Trophoblast cell (in vitro differentiated cells and primary cell): ENCODE results near the gene TSPO.

Experiments used
- DNase-seq, 2 donors: peaks; one replicate each; pipeline ENCODE4 v3.0.0-alpha.2; 2016
- H2AFZ ChIP-seq: 2 replicates; pipeline ENCODE4 v1.6.1; 2013; ENCODE audit warnings: low read length, moderate library complexity, mild to moderate bottlenecking; ENCODE audit not compliant: insufficient read depth, poor library complexity
- H2AK5ac ChIP-seq: 2 replicates; pipeline ENCODE4 v1.6.1; 2013; ENCODE audit warnings: mild to moderate bottlenecking, low read length
- H2BK120ac ChIP-seq: 2 replicates; pipeline ENCODE4 v1.6.1; 2013; ENCODE audit warnings: low read length, mild to moderate bottlenecking, moderate library complexity; ENCODE audit not compliant: insufficient read depth, poor library complexity
- H2BK12ac ChIP-seq: 2 replicates; pipeline ENCODE4 v1.6.1; 2013; ENCODE audit warnings: mild to moderate bottlenecking, low read length, moderate library complexity
- H2BK5ac ChIP-seq: 2 replicates; pipeline ENCODE4 v1.6.1; 2013; ENCODE audit warnings: low read length, low read depth, moderate library complexity, mild to moderate bottlenecking; ENCODE audit not compliant: poor library complexity
- H3K14ac ChIP-seq: 2 replicates; pipeline ENCODE4 v1.6.1; 2013; ENCODE audit warnings: mild to moderate bottlenecking, low read length
- H3K18ac ChIP-seq: 2 replicates; pipeline ENCODE4 v1.6.1; 2013; ENCODE audit warnings: mild to moderate bottlenecking, low read length
- H3K23ac ChIP-seq: 2 replicates; pipeline ENCODE4 v1.6.1; 2013; ENCODE audit warnings: low read length
- H3K27ac ChIP-seq: 2 replicates; pipeline ENCODE4 v1.5.1; 2013; ENCODE audit warnings: low read depth, mild to moderate bottlenecking, inconsistent platforms, low read length, moderate library complexity
- H3K27me3 ChIP-seq: 2 replicates; pipeline ENCODE4 v1.6.1; 2013; ENCODE audit warnings: inconsistent platforms, mild to moderate bottlenecking, low read length, moderate library complexity; ENCODE audit not compliant: insufficient read depth
- H3K36me3 ChIP-seq, 2 experiments: 1 replicate in 1 of 2; 2 replicates in 1 of 2; pipeline ENCODE4 v1.6.1; 2013; ENCODE audit warnings: low read length in 2 of 2, mild to moderate bottlenecking in 2 of 2, moderate library complexity in 1 of 2; ENCODE audit not compliant: insufficient read depth in 2 of 2, control insufficient read depth in 1 of 2
- H3K4ac ChIP-seq: 2 replicates; pipeline ENCODE4 v1.6.1; 2013; ENCODE audit warnings: low read depth, mild to moderate bottlenecking, low read length, moderate library complexity
- H3K4me1 ChIP-seq, 2 experiments: 1 replicate in 1 of 2; 2 replicates in 1 of 2; pipeline ENCODE4 v1.6.1; 2013; ENCODE audit warnings: low read length in 2 of 2, mild to moderate bottlenecking in 2 of 2, moderate library complexity in 1 of 2; ENCODE audit not compliant: insufficient read depth in 2 of 2, control insufficient read depth in 1 of 2
- H3K4me2 ChIP-seq: 2 replicates; pipeline ENCODE4 v1.6.1; 2013; ENCODE audit warnings: inconsistent platforms, mild to moderate bottlenecking, low read length, moderate library complexity
- H3K4me3 ChIP-seq: 2 replicates; pipeline ENCODE4 v1.5.1; 2013; ENCODE audit warnings: mild to moderate bottlenecking, low read depth, low read length, inconsistent platforms
- H3K79me1 ChIP-seq: one replicate; pipeline ENCODE4 v1.6.1; 2013; ENCODE audit warnings: low read length
- H3K79me2 ChIP-seq: 2 replicates; pipeline ENCODE4 v1.6.1; 2013; ENCODE audit warnings: low read length, mild to moderate bottlenecking; ENCODE audit not compliant: control insufficient read depth, insufficient read depth, poor library complexity
- H3K9ac ChIP-seq: 2 replicates; pipeline ENCODE4 v1.6.1; 2013; ENCODE audit warnings: mild to moderate bottlenecking, low read length
- H3K9me3 ChIP-seq: 2 replicates; pipeline ENCODE4 v1.6.1; 2013; ENCODE audit warnings: low read depth, mild to moderate bottlenecking, control low read depth, inconsistent platforms, low read length; ENCODE audit not compliant: insufficient read depth
- H4K12ac ChIP-seq: 2 replicates; pipeline ENCODE4 v1.6.1; 2013; ENCODE audit warnings: low read depth, mild to moderate bottlenecking, low read length, moderate library complexity
- H4K8ac ChIP-seq: 2 replicates; pipeline ENCODE4 v1.6.1; 2013; ENCODE audit warnings: low read depth, mild to moderate bottlenecking, low read length, moderate library complexity
- H4K91ac ChIP-seq: one replicate; pipeline ENCODE4 v1.6.1; 2013; ENCODE audit warnings: low read depth, mild to moderate bottlenecking, low read length, moderate library complexity
- WGBS: extraction: QIAGEN DNeasy Blood & Tissue Kit; methylation state at CpG from one replicate; pipeline ENCODE4 v1.1.7; 2013; ENCODE audit warnings: missing lambda C conversion rate; ENCODE audit not compliant: insufficient read length, insufficient coverage; ENCODE audit errors: extremely low coverage; 5-methylcytosine and 5-hydroxymethylcytosine counted together

TSPO gene

DNA sequence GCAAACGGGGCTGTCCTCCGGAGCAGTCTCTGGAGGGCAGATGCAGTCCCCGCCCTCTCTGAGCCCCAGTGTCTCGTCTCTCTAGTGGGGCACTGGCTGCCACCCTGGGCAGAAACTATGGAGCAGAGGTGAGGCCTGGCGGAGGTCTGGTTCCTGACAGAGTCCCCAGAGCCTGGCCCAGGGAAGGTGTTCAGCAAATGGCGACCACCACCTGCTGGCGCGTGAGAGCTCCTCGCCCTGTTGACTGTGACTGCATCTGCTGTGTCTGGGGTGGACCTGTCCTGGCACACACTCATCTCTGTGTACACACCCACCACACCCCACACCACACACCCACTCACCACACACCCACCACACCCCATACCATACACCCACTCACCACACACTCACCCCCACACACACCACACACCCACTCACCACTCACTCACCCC is 53.9 kb downstream of the TSPO start:
- no peak overlapping the region for H4K91ac ChIP-seq
- no peak for DNase-seq
- H3K23ac ChIP-seq, result no peak overlapping the region
- H3K4me1 ChIP-seq, result no peaks in the 10 kb centered on the region
- H3K27me3 ChIP-seq, result no peaks in the 10 kb centered on the region
- no peak overlapping the region for H2BK120ac ChIP-seq
- H3K36me3 ChIP-seq, result no peaks in the 10 kb centered on the region
- no peak overlapping the region for H4K8ac ChIP-seq
- H2BK12ac ChIP-seq, result no peak overlapping the region
- no peak overlapping the region for H2BK5ac ChIP-seq
- no peak overlapping the region for H3K4me2 ChIP-seq
- no peak overlapping the region for H3K18ac ChIP-seq
- no peak overlapping the region for H3K27ac ChIP-seq
- H2AK5ac ChIP-seq, result no peak overlapping the region
- H3K79me2 ChIP-seq, result no peaks in the 10 kb centered on the region
- H3K9me3 ChIP-seq, result peaks cover 2% of the 10 kb centered on the region
- no peak overlapping the region for H2AFZ ChIP-seq
- H3K14ac ChIP-seq, result no peak overlapping the region
- no peak overlapping the region for H3K4me3 ChIP-seq
- no peak overlapping the region for H3K4ac ChIP-seq
- H4K12ac ChIP-seq, result no peak overlapping the region
- no peaks in the 10 kb centered on the region for H3K79me1 ChIP-seq
- H3K9ac ChIP-seq, result no peak overlapping the region
- no CpG with 5 or more reads among the region's 9 CpGs for WGBS

DNA sequence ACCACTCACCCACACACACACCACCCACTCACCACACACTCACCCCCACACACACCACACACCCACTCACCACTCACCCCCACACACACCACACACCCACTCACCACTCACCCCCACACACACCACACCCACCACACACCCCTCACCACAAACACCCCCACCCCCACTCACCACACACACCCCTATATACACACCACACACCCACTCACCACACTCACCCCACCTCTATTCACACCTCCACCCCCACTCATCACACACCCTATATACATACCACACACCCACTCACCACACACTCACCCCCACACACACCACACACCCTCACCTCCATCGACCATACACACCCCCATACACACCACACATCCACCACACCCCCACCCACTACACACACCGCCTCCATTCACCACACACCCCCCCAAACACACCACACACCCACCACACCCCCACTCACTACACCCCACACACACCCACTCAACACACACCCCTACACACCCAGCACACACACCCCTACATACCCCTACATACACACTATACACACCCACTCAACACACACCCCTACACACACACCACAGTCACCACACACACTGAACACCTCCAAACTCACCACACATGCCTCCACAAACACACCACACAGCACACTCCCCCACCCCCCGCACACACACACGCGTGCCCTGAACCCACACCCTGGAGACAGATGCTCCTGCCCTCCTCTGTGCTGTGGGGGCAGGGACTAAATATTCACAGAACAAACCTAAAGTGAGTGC is 54.6 kb downstream of the TSPO start:
- Histone ChIP-seq H3K9me3 (no peaks in the 10 kb centered on the region), H3K79me2 (no peaks in the 10 kb centered on the region), H2AFZ (no peak overlapping the region), H2BK120ac (no peak overlapping the region), H3K23ac (no peak overlapping the region), H3K4me2 (no peak overlapping the region), H2BK5ac (no peak overlapping the region), H4K8ac (no peak overlapping the region), H2BK12ac (no peak overlapping the region), H3K79me1 (no peaks in the 10 kb centered on the region), H3K14ac (no peak overlapping the region), H3K9ac (no peak overlapping the region), H3K4me3 (no peak overlapping the region), H3K18ac (no peak overlapping the region), H3K27me3 (no peaks in the 10 kb centered on the region), H2AK5ac (no peak overlapping the region), H3K27ac (no peak overlapping the region), H4K12ac (no peak overlapping the region), H3K4ac (no peak overlapping the region), H3K36me3 (no peaks in the 10 kb centered on the region), H3K4me1 (no peaks in the 10 kb centered on the region), H4K91ac (no peak overlapping the region)
- DNase-seq, result no peak
- WGBS, result 100% methylated on average over 1 of the region's 5 CpGs

- Histone ChIP-seq H3K18ac (no peak overlapping the region), H3K9ac (no peak overlapping the region), H3K36me3 (no peaks in the 10 kb centered on the region), H2AK5ac (no peak overlapping the region), H4K8ac (no peak overlapping the region), H4K12ac (no peak overlapping the region), H3K9me3 (no peaks in the 10 kb centered on the region), H2BK5ac (no peak overlapping the region), H3K4me1 (no peaks in the 10 kb centered on the region), H3K4me3 (no peak overlapping the region), H2BK12ac (no peak overlapping the region), H3K27ac (no peak overlapping the region), H3K23ac (no peak overlapping the region), H4K91ac (no peak overlapping the region), H2AFZ (no peak overlapping the region), H3K4ac (no peak overlapping the region), H3K79me1 (no peaks in the 10 kb centered on the region), H3K14ac (no peak overlapping the region), H2BK120ac (no peak overlapping the region), H3K27me3 (no peaks in the 10 kb centered on the region), H3K4me2 (no peak overlapping the region), H3K79me2 (no peaks in the 10 kb centered on the region)
- DNase-seq, result no peak
- WGBS, result no CpG with 5 or more reads among the region's 23 CpGs
These were observed 55.3 kb downstream of the TSPO start for GRCh38 chr22:43206509-43207161.

DNA sequence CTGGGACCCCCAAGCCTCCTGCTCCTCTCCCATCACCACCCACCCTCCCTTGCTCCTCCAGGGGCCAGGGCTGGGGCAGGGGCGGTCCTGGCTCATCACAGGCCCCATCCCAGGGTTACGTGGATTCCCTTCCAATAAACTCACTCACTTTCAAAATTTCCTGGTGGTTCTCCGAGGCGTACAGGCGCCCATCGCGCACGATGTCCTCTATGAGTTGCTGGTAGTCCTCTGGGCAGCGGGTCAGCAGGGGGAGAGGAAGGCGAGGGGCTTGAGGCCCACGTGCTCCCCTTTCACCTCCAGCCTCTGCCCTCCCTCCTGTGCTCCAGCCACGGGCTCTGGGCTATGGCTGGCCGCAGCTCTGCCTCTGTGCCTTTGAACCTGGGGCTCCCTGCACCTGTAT is 56.0 kb downstream of the TSPO start:
- no peak overlapping the region for H4K8ac ChIP-seq
- H3K9me3 ChIP-seq, result no peaks in the 10 kb centered on the region
- no peaks in the 10 kb centered on the region for H3K79me1 ChIP-seq
- H3K9ac ChIP-seq, result no peak overlapping the region
- no peak overlapping the region for H3K27ac ChIP-seq
- no peak overlapping the region for H4K91ac ChIP-seq
- no peaks in the 10 kb centered on the region for H3K27me3 ChIP-seq
- no peaks in the 10 kb centered on the region for H3K79me2 ChIP-seq
- no peaks in the 10 kb centered on the region for H3K36me3 ChIP-seq
- H2BK12ac ChIP-seq, result no peak overlapping the region
- no peak overlapping the region for H3K4me2 ChIP-seq
- H3K14ac ChIP-seq, result no peak overlapping the region
- H3K4me1 ChIP-seq, result no peaks in the 10 kb centered on the region
- DNase-seq, result no peak
- no peak overlapping the region for H2BK5ac ChIP-seq
- H3K4me3 ChIP-seq, result no peak overlapping the region
- H2AK5ac ChIP-seq, result no peak overlapping the region
- no peak overlapping the region for H3K23ac ChIP-seq
- WGBS, result no CpG with 5 or more reads among the region's 13 CpGs
- H4K12ac ChIP-seq, result no peak overlapping the region
- no peak overlapping the region for H3K4ac ChIP-seq
- H2BK120ac ChIP-seq, result no peak overlapping the region
- H3K18ac ChIP-seq, result no peak overlapping the region
- no peak overlapping the region for H2AFZ ChIP-seq
